Stimulated activated CD4-positive, alpha-beta T cell treated with anti-CD3 and anti-CD28 coated beads, TNF-alpha, amount 100 ng/mL, for 48 hours (primary cell): ENCODE measurements around the gene ADM5.

Experiments used
- DNase-seq, 3 donors: peaks; one replicate each; pipeline ENCODE4 v3.0.0-alpha.2; 2020; ENCODE audit warnings: low read depth in 3 of 3

Gene ADM5, protein sequence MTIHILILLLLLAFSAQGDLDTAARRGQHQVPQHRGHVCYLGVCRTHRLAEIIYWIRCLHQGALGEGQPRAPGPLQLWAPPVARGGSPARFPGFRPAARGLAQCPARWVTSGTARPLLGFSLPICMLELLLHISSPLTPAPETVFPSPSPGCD

DNA sequence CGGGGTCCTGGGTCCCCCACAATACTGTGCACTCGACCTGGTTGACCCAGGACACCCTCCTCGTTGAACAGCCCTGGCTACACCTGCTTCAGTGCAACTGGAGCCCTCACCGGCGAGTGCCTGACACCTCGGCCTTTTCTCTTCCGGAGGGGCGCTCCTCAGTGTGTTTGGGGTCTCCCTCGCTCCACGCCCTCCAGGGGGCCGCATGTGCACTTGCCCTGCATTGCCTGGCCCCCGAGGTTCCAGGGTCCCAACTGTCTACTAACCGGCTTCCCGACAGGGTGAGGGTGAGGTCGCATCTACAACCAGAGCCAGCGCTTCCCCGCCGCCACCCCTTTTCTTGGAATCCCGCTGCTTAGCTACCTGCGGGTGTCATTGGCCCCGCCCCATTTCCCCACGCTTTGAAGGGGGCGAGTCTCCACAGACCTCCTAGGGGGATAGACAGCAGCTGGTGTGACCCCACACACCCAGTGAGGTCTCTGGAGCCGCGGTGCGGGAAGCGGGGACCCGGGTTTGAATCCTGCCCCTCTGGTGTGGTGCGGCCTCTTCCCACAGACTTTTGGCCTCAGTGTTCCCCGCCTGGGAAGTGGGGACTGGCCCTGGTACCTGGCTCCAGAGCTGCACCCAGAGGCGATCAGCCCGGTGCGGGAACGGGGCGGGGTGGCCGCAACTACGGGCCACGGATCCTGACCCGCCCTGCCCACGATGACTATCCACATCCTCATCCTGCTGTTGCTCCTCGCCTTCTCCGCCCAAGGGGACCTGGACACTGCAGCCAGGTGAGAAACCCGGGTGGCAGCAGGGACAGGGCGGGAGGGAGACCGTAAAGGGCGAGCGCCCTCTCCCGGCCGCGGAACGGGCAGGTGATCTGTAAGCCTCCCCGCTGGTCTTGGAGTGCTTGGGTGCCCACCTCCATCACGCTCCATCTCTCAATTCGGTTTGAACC is at the start of gene ADM5:
Gene ADM5 (plus strand): TSS at position 462 of the 946 bp plus-strand sequence. CDS start 244 bp downstream, at position 706.
- no peak for DNase-seq

DNA sequence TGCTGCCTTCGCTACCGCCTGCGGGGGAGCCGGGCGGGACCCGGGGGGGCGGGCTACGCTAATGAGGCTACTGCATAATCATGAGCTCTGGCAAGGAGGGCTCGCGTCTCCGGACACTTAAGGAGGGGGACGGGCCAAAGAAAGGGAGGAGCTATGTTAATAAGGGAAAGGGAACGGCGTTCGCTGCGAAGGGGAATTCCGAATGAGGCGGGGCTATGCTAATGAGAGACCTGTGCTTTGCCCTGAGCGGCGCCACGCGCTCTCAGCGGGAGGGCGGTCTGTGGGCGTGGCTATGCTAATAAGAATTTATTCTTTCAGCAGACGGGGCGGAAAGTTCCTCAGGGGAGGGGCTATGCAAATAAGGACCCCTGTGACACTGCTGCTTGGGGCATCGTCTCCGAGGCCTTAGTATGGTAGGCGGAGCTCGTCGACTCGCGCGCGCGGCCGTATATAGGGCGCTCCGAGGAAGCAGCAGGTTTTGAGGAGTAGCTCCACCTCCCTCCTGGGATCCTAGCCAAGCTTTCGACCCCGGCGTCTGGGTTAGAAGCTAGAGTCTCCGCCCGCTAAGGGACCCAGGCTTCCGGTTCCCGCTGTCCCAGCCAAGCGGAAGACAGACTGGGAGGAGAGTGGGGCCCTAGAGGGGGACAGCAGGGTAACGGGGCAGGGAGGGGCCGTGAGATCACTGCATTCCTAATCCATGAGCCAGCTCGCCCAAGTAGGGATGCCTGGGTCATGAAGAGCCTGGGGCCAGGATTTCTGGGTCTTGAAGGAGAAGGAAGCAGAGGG is 49.1 kb upstream of the ADM5 start, which contains the start of gene RRAS:
Gene RRAS (minus strand): TSS at position 31 of the 786 bp plus-strand sequence. CDS start 45 bp downstream, outside the sequence.
- peak; percentile 100 for DNase-seq

DNA sequence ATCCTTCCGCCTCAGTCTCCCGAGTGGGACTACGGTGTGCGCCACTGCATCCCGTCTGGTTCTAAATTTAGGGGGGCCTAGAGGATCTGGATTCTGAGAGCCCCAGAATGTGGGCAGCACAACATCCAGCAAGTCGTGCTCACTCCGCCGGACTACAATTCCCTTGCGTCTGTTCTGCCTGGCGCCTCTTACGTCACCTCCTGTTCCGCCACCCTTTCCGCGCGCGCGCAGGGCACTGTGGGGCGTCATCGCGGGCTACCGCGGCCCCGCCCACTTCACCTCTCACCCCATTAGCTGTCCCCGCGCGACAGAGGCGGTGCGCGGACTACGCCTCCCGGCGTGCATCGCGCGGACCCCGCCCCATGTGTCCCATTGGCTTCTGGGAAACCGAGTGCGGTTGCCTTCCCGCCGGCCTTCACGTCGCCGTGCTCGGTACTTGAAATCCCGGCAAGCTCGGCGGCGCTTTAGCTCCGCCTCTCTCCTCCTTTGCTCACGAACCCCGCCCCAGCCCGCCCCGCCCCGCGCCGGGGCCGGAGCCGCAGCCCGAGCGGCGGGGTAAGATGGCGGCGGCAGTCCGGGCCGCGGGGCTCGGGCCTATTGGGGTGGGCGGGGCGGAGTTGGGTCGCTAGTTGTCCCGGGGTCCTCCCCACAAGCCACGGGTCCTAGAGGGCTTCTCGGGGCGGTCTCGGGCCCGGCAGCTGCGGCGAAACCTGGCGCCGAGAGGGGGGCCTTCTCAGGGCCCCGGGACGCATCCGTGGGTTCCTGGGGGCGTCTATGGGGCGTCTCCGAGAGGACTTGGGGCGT is 47.5 kb upstream of the ADM5 start, which contains the start of gene SCAF1:
Gene SCAF1 (plus strand): TSS at position 522 of the 804 bp plus-strand sequence. CDS start 2,818 bp downstream, outside the sequence.
- DNase-seq: peak; percentile 96 to 99 (median 97)

DNA sequence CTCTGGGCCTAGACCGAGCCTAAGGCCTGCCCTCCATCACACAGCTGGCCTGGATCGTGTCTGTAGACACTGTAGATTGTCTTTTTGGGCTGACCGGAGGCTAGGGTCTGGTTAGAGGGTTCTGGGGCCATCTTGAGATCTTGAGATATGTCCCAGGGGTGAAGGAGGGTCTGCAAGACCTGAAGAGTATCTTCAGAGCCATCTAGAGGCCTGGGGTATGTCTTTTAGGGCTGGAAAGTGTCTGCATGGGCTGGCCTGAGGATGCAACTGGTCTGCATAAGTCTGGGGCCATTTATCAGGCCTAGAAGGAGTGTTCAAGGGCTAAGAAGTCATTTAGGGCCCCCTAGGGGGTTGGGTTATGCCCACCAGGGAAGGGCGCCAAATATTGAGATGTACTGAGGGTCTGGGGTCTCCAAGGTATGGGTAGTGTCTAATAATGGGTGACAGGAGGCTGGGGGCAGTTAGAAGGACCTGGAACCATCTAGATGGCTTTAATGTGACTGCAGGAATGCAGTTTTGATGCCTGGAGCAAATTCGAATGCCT is 46.8 kb upstream of the ADM5 start:
- DNase-seq: no peak

DNA sequence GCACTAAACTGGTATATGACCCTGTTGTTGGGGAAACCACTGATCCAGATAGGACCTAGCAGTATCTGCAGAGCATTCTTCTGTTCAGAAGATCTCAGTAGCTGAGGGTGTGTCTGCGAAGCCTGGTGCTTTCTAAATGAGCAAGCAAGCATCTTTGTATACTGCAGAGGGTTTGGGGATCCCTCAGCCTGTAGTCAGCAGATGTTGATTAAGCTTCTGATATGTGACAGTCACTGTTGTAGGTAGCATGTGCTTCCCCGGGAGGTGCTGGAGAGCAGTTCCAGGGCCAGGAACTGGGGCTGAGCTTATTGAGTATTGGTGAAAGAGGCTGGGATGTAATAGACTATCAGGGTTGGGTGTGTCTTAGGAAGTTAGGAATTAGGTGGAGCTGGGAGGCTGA is 45.9 kb upstream of the ADM5 start:
- DNase-seq: no peak

DNA sequence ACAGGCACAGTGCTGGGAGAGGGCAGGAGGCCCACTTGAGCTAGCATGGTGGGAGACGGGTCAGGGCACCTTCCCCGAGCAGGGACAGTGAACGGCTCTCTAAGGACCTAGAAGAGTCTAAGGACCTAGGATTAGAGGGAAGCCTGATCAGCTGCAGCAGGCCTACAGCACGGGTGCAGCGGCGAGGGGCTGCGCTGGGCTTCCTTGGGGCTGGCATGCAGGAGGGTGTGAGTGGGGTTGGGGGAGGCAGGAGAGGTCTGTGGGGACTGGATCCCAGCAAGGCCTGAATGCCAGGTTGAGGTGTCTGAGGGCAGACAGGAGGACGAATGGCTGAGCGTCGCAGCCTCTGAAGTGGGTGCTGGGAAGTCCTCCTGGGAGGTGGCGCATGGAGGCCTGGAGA is 43.8 kb upstream of the ADM5 start:
- no peak for DNase-seq

DNA sequence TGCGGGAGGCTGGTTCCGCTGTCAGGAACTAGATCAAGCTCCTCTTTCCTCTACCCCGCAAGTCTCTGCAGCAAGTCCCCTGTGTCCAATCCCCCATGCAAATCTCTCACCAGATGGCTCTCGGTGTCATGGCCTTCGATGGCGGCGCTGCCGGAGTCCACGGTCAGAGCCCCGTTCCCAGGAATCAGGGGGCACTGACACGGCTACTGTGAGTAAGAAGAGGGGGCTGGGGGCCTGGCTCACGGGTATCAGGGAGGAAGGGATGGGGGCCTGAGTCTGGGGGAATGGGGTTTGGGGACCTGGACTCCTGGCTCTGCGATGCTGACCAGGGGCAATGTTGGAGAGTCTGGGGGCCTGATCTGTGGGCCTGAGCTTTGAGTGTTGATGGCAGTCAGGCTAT is 43.4 kb upstream of the ADM5 start:
- DNase-seq: no peak

DNA sequence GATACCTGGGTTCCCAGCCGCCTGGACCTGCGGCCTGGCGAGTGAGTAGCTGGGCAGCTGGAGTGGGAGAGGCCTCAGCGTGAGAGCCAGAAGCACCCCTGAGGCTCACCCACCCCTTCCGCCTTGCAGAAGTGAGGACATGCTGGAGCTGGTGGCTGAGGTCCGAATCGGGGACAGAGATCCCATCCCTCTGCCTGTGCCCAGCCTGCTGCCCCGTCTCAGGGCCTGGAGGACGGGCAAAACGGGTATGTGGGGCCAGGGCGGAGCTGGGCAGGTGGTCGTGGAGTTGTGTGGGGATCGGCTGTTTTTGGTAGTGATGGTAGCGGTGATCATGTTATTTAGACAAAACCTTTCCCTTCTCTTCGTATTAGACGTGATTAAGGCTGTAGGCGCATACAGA is 42.8 kb upstream of the ADM5 start:
- no peak for DNase-seq

DNA sequence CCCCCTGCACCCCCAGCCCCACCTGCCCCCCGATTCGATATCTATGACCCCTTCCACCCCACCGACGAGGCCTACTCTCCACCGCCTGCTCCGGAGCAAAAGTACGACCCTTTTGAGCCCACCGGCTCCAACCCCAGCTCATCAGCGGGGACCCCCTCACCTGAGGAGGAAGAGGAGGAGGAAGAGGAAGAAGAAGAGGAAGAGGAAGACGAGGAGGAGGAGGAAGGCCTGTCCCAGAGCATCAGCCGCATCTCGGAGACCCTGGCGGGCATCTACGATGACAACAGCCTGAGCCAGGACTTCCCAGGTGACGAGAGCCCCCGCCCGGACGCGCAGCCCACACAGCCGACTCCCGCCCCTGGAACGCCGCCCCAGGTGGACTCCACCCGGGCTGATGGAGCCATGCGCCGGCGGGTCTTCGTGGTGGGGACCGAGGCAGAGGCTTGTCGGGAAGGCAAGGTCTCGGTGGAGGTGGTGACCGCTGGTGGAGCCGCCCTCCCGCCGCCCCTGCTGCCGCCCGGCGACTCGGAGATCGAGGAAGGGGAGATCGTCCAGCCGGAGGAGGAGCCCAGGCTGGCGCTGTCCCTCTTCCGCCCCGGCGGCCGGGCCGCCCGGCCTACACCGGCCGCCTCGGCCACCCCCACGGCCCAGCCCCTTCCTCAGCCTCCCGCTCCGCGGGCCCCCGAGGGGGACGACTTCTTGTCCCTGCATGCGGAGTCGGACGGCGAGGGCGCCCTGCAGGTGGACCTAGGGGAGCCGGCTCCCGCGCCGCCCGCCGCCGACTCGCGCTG is 38.2 kb upstream of the ADM5 start:
- DNase-seq: no peak

DNA sequence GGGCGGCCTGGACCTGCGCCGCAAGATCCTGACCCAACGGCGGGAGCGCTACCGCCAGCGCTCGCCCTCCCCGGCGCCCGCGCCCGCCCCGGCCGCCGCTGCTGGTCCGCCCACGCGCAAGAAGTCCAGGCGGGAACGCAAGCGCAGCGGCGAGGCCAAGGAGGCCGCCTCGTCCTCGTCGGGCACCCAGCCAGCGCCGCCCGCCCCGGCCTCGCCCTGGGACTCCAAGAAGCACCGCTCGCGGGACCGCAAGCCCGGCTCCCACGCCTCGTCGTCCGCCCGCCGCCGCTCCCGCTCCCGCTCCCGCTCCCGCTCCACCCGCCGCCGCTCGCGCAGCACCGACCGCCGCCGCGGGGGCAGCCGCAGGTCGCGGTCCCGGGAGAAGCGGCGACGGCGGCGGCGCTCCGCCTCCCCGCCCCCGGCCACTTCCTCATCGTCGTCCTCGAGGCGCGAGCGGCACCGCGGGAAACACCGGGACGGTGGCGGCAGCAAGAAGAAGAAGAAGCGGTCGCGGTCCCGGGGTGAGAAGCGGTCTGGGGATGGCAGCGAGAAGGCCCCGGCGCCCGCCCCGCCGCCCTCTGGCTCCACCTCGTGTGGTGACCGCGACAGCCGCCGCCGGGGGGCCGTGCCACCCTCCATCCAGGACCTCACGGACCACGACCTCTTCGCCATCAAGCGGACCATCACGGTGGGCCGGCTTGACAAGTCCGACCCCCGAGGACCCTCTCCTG is 37.4 kb upstream of the ADM5 start:
- DNase-seq: no peak

DNA sequence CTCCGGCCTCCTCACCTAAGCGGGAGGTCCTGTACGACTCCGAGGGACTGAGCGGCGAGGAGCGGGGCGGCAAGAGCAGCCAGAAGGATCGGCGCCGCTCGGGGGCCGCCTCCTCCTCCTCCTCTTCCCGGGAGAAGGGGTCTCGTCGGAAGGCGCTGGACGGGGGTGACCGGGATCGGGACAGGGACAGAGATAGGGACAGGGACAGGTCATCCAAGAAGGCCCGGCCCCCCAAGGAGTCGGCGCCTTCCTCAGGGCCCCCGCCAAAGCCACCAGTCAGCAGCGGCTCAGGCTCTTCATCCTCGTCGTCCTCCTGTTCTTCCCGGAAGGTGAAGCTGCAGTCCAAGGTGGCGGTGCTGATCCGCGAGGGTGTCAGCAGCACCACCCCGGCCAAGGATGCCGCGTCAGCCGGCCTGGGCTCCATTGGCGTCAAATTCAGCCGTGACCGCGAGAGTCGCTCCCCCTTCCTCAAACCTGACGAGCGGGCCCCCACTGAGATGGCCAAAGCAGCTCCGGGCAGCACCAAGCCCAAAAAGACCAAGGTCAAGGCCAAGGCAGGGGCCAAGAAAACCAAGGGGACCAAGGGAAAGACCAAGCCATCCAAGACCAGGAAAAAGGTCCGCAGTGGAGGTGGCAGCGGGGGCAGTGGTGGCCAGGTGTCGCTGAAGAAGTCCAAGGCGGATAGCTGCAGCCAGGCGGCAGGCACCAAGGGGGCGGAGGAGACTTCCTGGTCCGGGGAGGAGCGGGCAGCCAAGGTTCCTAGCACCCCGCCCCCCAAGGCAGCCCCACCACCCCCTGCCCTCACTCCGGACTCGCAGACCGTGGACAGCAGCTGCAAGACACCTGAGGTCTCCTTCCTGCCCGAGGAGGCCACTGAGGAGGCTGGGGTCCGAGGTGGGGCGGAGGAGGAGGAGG is 36.6 kb upstream of the ADM5 start:
- DNase-seq: no peak

DNA sequence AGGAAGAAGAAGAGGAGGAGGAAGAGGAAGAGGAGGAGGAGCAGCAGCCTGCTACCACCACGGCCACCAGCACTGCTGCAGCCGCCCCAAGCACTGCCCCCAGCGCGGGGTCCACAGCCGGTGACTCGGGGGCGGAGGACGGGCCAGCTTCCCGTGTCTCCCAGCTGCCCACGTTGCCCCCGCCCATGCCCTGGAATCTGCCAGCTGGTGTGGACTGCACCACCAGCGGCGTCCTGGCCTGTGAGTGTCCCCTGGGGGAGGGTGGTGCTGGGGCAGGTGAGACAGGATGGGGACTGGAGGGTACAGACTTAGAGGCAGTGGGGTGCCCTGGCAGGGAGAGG is 36.0 kb upstream of the ADM5 start:
- DNase-seq: no peak

DNA sequence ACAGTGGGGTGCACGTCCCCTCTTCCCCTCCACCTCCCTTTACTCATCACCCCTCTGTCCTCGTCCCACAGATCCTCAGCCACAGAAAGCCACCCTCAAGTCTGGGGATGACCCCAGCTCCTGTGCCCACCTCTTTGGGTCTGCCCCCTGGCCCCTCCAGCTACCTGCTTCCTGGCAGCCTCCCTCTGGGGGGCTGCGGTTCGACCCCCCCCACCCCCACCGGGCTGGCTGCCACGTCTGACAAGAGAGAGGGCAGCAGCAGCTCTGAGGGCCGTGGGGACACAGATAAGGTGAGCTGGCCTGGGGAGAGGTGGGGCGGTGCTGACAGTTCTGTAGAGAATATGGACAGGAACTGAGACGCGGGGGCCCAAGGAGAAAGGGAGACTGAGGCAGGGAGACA is 34.8 kb upstream of the ADM5 start:
- no peak for DNase-seq

DNA sequence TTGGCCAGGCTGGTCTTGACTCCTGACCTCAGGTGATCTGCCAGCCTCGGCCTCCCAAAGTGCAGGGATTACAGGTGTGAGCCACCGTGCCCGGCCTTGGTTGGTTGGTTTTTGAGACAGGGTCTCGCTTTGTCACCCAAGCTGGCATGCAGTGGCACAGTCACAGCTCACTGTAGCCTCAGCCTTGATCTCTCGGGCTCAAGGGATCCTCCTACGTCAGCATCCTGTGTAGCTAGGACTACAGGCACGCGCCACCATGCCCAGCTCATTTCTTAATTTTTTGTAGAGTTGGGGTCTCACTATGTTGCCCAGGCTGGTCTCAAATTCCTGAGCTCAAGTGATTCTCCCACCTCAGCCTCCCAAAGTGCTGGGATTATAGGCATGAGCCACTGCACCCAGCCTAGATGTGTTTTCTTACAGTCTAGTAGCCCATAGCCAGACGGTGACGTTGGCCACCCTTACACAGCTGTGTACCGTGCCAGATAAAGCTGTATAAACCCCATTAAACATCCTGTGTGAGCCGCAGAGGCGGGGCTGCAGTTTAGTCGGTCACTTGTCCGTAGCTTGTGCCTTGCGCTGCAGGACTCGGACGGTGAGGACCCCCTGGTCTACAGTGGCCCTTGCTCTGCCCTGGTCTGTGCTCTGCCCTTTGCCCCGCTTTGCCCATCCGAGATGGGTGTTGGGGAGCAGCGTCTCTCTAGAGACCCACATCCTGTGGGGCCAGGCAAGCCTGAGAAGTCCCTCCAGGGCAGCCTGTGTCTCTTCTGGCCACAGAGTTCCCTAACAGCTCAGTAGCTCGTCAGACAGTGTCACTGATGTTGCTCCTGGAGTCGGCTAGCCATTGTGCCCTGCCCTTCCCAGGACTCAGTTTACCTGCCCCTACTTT is 33.6 kb upstream of the ADM5 start:
- DNase-seq: no peak

DNA sequence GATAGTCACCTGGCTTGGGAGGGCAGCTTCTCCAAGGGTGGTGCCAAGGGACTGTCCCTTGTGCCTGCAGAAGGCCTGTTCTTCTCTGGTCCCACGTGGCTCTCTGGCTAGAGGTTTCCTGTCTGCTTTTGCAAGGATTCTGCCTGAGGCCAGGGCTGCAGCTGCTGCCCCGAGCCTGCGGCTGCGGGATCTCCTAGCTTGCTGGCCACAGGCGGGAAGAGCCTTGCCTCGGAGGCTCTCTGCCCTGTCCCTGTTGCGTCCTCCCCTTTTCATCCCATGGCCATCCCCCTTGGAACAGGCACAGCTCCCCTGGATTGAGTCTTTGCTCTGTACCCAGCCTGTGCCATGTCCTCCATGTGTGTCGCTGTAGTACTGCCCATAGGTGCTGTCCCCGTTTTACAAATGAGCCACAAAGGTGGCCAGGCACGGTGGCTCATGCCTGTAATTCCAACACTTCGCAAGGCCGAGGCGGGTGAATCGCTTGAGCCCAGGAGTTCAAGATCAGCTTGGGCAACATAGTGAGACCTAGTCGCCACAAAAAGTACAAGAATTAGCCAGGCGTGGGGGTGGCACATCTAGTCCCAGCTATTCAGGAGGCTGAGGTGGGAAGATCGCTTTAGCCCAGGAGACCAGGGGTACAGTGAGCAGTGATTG is 32.8 kb upstream of the ADM5 start:
- DNase-seq: no peak

DNA sequence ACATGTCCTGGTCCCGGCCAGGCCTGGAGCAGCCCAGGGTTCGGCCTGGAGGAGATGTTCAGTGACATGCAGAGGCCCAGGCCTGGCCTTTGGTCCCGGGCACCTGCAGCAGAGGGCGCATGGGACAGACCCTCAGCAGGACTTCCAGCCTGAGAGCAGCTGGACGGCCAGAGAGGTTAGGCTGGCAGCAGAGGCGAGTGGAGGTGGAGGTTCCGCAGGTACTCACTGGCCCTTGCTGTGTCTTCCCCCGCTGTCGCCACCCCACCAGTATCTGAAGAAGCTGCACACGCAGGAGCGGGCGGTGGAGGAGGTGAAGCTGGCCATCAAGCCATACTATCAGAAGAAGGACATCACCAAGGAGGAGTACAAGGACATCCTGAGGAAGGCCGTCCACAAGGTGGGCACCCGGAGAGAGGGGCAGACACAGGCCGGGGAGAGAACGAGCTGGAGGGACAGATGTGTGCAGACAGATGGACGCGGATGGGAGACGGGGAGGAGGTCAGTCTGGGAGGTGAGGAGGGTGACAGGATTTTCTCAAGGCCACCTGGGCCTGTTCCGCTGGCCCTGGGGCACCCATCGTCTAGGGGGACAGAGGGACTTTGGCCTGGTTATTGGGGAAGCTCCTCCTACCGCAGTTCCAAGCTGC is 31.8 kb upstream of the ADM5 start:
- no peak for DNase-seq

DNA sequence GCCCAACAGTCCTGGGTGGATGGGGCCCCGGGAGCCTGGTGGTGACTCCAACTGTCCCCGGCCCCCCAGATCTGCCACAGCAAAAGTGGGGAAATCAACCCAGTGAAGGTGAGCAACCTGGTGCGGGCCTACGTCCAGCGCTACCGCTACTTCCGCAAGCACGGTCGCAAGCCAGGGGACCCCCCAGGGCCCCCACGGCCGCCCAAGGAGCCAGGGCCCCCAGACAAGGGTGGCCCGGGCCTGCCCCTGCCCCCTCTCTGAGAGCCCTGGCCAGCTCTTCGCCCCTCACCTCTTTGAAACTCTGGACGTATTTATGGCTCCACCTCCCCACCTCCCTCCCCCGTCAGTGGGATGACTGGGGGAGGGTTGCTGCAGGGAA is 31.3 kb upstream of the ADM5 start:
- no peak for DNase-seq
